ENCODE data around the gene MTFR1L. TPM values are rescaled to one million over a fixed set of nuclear protein-coding genes. Genes with fewer than 3 reads are reported as not detected.
A peak's percentile ranks its signal among the peaks of the same experiment; 100 is the strongest.

MTFR1L gene
- total RNA-seq, 6 experiments from 2014 or later, result 30.8 to 48.9 (median 43.3) TPM

- Histone ChIP-seq H3K9me3 (no peaks in the 10 kb centered on the region), H3K27ac (peak overlapping the region in 2 of 3 donors; percentile 10 to 38), H3K27me3 (no peaks in the 10 kb centered on the region), H3K4me3 (no peak overlapping the region), H3K4me1 (peaks cover 0 to 27% (median 10%) of the 10 kb centered on the region in 4 donors), H3K36me3 (peaks cover 0 to 7% (median 0%) of the 10 kb centered on the region in 4 donors)
- 38% methylated on average over 6 of the region's 8 CpGs for WGBS (ENCODE audit: insufficient coverage, low coverage, low lambda C conversion rate, missing lambda C conversion rate)
- DNase-seq (peak in 1 of 3 donors; percentile 49), ATAC-seq (no peak)
- intact Hi-C loops (cut with DNase I), result loop anchor here in 1 of 2 donors (10.0 kb wide), 1 partner anchor 283 kb away; no protein-coding TSS in a partner anchor
- peak in 2 of 4 donors; percentile 9 to 22 for TF ChIP-seq CTCF (IDR thresholded peaks at IDR 0.05)
- no peak for TF ChIP-seq POLR2A (IDR thresholded peaks at IDR 0.05)
These were observed 1.8 kb upstream of the MTFR1L start for GRCh38 chr1:25817840-25818501.

GRCh38 chr1:25818569-25818968 lies 1.2 kb upstream of the MTFR1L start:
- DNase-seq, result no peak
- Histone ChIP-seq H3K36me3 (peaks cover 0 to 6% (median 0%) of the 10 kb centered on the region in 4 donors), H3K4me1 (peaks cover 0 to 27% (median 10%) of the 10 kb centered on the region in 4 donors), H3K4me3 (peak overlapping the region in 2 of 3 donors; percentile 94 to 99), H3K9me3 (no peaks in the 10 kb centered on the region), H3K27me3 (no peaks in the 10 kb centered on the region), H3K27ac (peak overlapping the region in 2 of 3 donors; percentile 10 to 38)
- 31% methylated on average over 6 of the region's 6 CpGs for WGBS (ENCODE audit: insufficient coverage, low coverage, low lambda C conversion rate, missing lambda C conversion rate)
- ATAC-seq, result peak in 3 of 4 donors; percentile 3 to 25 (median 5)
- intact Hi-C loops (cut with DNase I), result loop anchor here in 1 of 2 donors (10.0 kb wide), 1 partner anchor 284 kb away; no protein-coding TSS in a partner anchor
- TF ChIP-seq POLR2A (IDR thresholded peaks at IDR 0.05) (no peak), CTCF (IDR thresholded peaks at IDR 0.05) (no peak)

GRCh38 chr1:25820247-25821111 lies 725 bp downstream of the MTFR1L start:
- peaks cover 0 to under 1% (median 0%) of the 10 kb centered on the region in 4 donors for H3K36me3 ChIP-seq
- H3K27ac ChIP-seq, result peak overlapping the region; percentile 73 to 97 (median 91)
- peak in 2 of 3 donors; percentile 62 to 75 for DNase-seq
- peak; percentile 45 to 56 (median 54) for ATAC-seq
- no peaks in the 10 kb centered on the region for H3K9me3 ChIP-seq
- H3K4me3 ChIP-seq, result peak overlapping the region; percentile 72 to 99 (median 94)
- peak; percentile 15 for TF ChIP-seq POLR2A (IDR thresholded peaks at IDR 0.05)
- TF ChIP-seq CTCF (IDR thresholded peaks at IDR 0.05), result no peak
- H3K4me1 ChIP-seq, result peaks cover 0 to 34% (median 10%) of the 10 kb centered on the region in 4 donors
- WGBS (ENCODE audit: insufficient coverage, low coverage, low lambda C conversion rate, missing lambda C conversion rate), result under 1% methylated on average over 11 of the region's 67 CpGs
- H3K27me3 ChIP-seq, result no peaks in the 10 kb centered on the region
- intact Hi-C loops (cut with DNase I), result no loop called here

GRCh38 chr1:25821112-25821476 lies 1.3 kb downstream of the MTFR1L start:
- 11% methylated on average over 8 of the region's 10 CpGs for WGBS (ENCODE audit: insufficient coverage, low coverage, low lambda C conversion rate, missing lambda C conversion rate)
- TF ChIP-seq POLR2A (IDR thresholded peaks at IDR 0.05), result no peak
- TF ChIP-seq CTCF (IDR thresholded peaks at IDR 0.05), result no peak
- Histone ChIP-seq H3K36me3 (peaks cover 0 to 7% (median under 1%) of the 10 kb centered on the region in 4 donors), H3K27me3 (no peaks in the 10 kb centered on the region), H3K4me1 (peaks cover 0 to 34% (median 10%) of the 10 kb centered on the region in 4 donors), H3K27ac (peak overlapping the region in 2 of 3 donors; percentile 73 to 97), H3K4me3 (peak overlapping the region; percentile 72 to 99 (median 94)), H3K9me3 (no peaks in the 10 kb centered on the region)
- intact Hi-C loops (cut with DNase I), result no loop called here
- ATAC-seq (no peak), DNase-seq (no peak)
